PFSK-1 (cell line): ENCODE measurements around the gene MRPL18.

ENCODE experiments used
- POLR2AphosphoS5 ChIP-seq: IDR thresholded peaks from 2 replicates; pipeline ENCODE4 v1.6.1; 2012; ENCODE audit warnings: low read depth, mild to moderate bottlenecking, control low read depth, low read length, moderate library complexity
- TF ChIP-seq, protein P1 (sequence below), 2 experiments: IDR thresholded peaks; 2 replicates each; pipeline versions ENCODE4 v1.6.1 to v1.8.0; 2011 to 2012; ENCODE audit warnings: low read depth in 2 of 2, low read length in 2 of 2, control low read depth in 1 of 2, inconsistent platforms in 1 of 2, mild to moderate bottlenecking in 1 of 2, moderate library complexity in 1 of 2; ENCODE audit not compliant: insufficient read depth in 1 of 2

DNA sequence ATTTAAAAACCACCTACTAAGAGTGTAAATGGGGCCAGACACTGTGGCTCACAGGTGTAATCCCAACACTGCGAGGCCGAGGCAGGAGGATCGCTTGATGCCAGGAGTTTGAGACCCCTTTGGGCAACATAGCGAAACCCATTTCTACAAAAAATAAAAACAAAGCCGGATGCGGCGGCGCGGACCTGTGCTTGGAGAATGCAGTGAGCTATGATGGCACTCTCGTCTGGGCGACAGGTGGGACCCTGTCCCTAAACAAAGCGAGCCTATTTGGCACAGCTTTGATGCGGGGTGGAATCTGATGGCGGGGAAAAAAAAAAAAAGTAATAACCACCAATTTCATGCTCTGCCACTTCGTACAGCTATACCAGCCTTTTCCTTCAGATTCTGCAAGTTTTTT, 2.0 kb upstream of the MRPL18 start:
- TF ChIP-seq POLR2AphosphoS5, result no peak
- TF ChIP-seq, protein P1, sequence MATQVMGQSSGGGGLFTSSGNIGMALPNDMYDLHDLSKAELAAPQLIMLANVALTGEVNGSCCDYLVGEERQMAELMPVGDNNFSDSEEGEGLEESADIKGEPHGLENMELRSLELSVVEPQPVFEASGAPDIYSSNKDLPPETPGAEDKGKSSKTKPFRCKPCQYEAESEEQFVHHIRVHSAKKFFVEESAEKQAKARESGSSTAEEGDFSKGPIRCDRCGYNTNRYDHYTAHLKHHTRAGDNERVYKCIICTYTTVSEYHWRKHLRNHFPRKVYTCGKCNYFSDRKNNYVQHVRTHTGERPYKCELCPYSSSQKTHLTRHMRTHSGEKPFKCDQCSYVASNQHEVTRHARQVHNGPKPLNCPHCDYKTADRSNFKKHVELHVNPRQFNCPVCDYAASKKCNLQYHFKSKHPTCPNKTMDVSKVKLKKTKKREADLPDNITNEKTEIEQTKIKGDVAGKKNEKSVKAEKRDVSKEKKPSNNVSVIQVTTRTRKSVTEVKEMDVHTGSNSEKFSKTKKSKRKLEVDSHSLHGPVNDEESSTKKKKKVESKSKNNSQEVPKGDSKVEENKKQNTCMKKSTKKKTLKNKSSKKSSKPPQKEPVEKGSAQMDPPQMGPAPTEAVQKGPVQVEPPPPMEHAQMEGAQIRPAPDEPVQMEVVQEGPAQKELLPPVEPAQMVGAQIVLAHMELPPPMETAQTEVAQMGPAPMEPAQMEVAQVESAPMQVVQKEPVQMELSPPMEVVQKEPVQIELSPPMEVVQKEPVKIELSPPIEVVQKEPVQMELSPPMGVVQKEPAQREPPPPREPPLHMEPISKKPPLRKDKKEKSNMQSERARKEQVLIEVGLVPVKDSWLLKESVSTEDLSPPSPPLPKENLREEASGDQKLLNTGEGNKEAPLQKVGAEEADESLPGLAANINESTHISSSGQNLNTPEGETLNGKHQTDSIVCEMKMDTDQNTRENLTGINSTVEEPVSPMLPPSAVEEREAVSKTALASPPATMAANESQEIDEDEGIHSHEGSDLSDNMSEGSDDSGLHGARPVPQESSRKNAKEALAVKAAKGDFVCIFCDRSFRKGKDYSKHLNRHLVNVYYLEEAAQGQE (IDR thresholded peaks at IDR 0.05; ENCODE audit: insufficient read depth in 1 of 2, low read depth in 2 of 2, low read length in 2 of 2), result no peak
